GM06990 (cell line): Measurements from ENCODE around the gene COG3.

Experiments used
- DNase-seq: peaks from one replicate; pipeline ENCODE4 v3.0.0-alpha.2; 2011; ENCODE audit not compliant: insufficient read length; ENCODE audit errors: extremely low read depth
- H3K27me3 ChIP-seq: replicated peaks from 2 replicates; pipeline ENCODE4 v1.6.0; 2011; ENCODE audit warnings: low read length; ENCODE audit not compliant: control insufficient read depth, insufficient read depth
- H3K36me3 ChIP-seq: 2 replicates; pipeline ENCODE4 v1.5.1; 2011; ENCODE audit warnings: low read length; ENCODE audit not compliant: control insufficient read depth, insufficient read depth
- H3K4me3 ChIP-seq: replicated peaks from 2 replicates; pipeline ENCODE4 v1.5.1; 2011; ENCODE audit warnings: low read depth, mild to moderate bottlenecking, control low read depth, low read length
- CTCF ChIP-seq: IDR thresholded peaks from 2 replicates; pipeline ENCODE4 v1.5.1; 2011; ENCODE audit warnings: low read length, control low read depth, mild to moderate bottlenecking, inconsistent platforms; ENCODE audit not compliant: insufficient read depth, poor library complexity, severe bottlenecking

Gene COG3

GRCh38 chr13:45512098-45512496 lies 47.4 kb downstream of the COG3 start:
- no peak overlapping the region for H3K4me3 ChIP-seq
- DNase-seq: no peak
- peaks cover 9% of the 10 kb centered on the region for H3K36me3 ChIP-seq
- TF ChIP-seq CTCF: no peak
- H3K27me3 ChIP-seq: no peaks in the 10 kb centered on the region

- Histone ChIP-seq H3K4me3 (no peak overlapping the region), H3K27me3 (no peaks in the 10 kb centered on the region), H3K36me3 (peaks cover 15% of the 10 kb centered on the region)
- TF ChIP-seq CTCF: no peak
- DNase-seq: no peak
Measured at GRCh38 chr13:45516757-45517156, 52.0 kb downstream of the COG3 start.

GRCh38 chr13:45518525-45519245 lies 53.9 kb downstream of the COG3 start:
- H3K36me3 ChIP-seq: peaks cover 9% of the 10 kb centered on the region
- H3K4me3 ChIP-seq: no peak overlapping the region
- TF ChIP-seq CTCF: no peak
- no peak for DNase-seq
- H3K27me3 ChIP-seq: no peaks in the 10 kb centered on the region

- no peak for TF ChIP-seq CTCF
- Histone ChIP-seq H3K27me3 (no peaks in the 10 kb centered on the region), H3K4me3 (no peak overlapping the region), H3K36me3 (peaks cover 9% of the 10 kb centered on the region)
- DNase-seq: no peak
Measured at GRCh38 chr13:45519493-45519892, 54.8 kb downstream of the COG3 start.

- DNase-seq: no peak
- H3K27me3 ChIP-seq: no peaks in the 10 kb centered on the region
- no peak overlapping the region for H3K4me3 ChIP-seq
- peaks cover 9% of the 10 kb centered on the region for H3K36me3 ChIP-seq
- no peak for TF ChIP-seq CTCF
Measured at GRCh38 chr13:45521297-45521696, 56.6 kb downstream of the COG3 start.

- DNase-seq: no peak
- Histone ChIP-seq H3K36me3 (peaks cover 9% of the 10 kb centered on the region), H3K27me3 (no peaks in the 10 kb centered on the region), H3K4me3 (no peak overlapping the region)
- no peak for TF ChIP-seq CTCF
Measured at GRCh38 chr13:45522571-45522970, 57.8 kb downstream of the COG3 start.
